ENCODE measurements around the gene SPSB4. TPM values are rescaled to one million over a fixed set of nuclear protein-coding genes. Genes with fewer than 3 reads are reported as not detected.

SPSB4 gene
- total RNA-seq, 1 experiment from 2014 or later = 0.05 TPM

GRCh38 chr3:141167681-141168080, 116.5 kb downstream of the SPSB4 start:
- BruUV-seq (replicated peaks) = no TSS peak
- in situ Hi-C loops (cut with HindIII; ENCODE audit: low pct_unique_long_range_greater_than_20kb, low sequenced_read_pairs) = no loop called here

GRCh38 chr3:141170678-141171295, 119.6 kb downstream of the SPSB4 start:
- BruUV-seq (replicated peaks) = no TSS peak
- in situ Hi-C loops (cut with HindIII; ENCODE audit: low pct_unique_long_range_greater_than_20kb, low sequenced_read_pairs) = no loop called here
- Histone ChIP-seq H3K36me3 (ENCODE audit: control insufficient read depth, insufficient read depth, low read length) (no peaks in the 10 kb centered on the region), H3K9me3 (ENCODE audit: control insufficient read depth, insufficient read depth, low read depth, low read length) (no peaks in the 10 kb centered on the region), H3K4me1 (ENCODE audit: control insufficient read depth, insufficient read depth, low read length) (no peaks in the 10 kb centered on the region), H3K4me3 (ENCODE audit: low read depth in 2 of 2, low read length in 2 of 2) (no peak overlapping the region), H3K27me3 (ENCODE audit: control insufficient read depth, insufficient read depth, low read length) (peaks cover 21% of the 10 kb centered on the region; the same call in 1 of the 2 replicates), H3K27ac (ENCODE audit: low read length) (no peak overlapping the region)
- TF ChIP-seq SIN3A (IDR thresholded peaks at IDR 0.05; ENCODE audit: borderline replicate concordance, insufficient read depth, low read depth, low read length) (no peak), CTCF (IDR thresholded peaks at IDR 0.05) (no peak), TCF7L2 (IDR thresholded peaks at IDR 0.05; ENCODE audit: low read depth, low read length) (no peak), REST (IDR thresholded peaks at IDR 0.05; ENCODE audit: insufficient read depth in 1 of 2, low read depth in 2 of 2, low read length in 1 of 2) (no peak)
- ChIA-PET POLR2A (no interaction called here), CTCF (interaction anchor here (0.9 kb wide), 1 partner anchor 170 kb away, joined by 3 read pairs; no protein-coding TSS in a partner anchor)
- ATAC-seq = no peak
- intact Hi-C loops (cut with micrococcal nuclease; ENCODE audit: unreplicated experiment) = no loop called here
- DNase-seq (ENCODE audit: low read depth, low spot score) = no peak

More at GRCh38 chr3:141167681-141168080, 116.5 kb downstream of the SPSB4 start:
- ChIA-PET POLR2A (no interaction called here), CTCF (no interaction called here)
- H3K9me3 ChIP-seq (ENCODE audit: control insufficient read depth, insufficient read depth, low read depth, low read length) = no peaks in the 10 kb centered on the region
- no peak for ATAC-seq
- no peaks in the 10 kb centered on the region for H3K4me1 ChIP-seq (ENCODE audit: control insufficient read depth, insufficient read depth, low read length)
- no peak overlapping the region for H3K27ac ChIP-seq (ENCODE audit: low read length)
- TF ChIP-seq SIN3A (IDR thresholded peaks at IDR 0.05; ENCODE audit: borderline replicate concordance, insufficient read depth, low read depth, low read length) (no peak), CTCF (IDR thresholded peaks at IDR 0.05) (no peak), TCF7L2 (IDR thresholded peaks at IDR 0.05; ENCODE audit: low read depth, low read length) (no peak), REST (IDR thresholded peaks at IDR 0.05; ENCODE audit: insufficient read depth in 1 of 2, low read depth in 2 of 2, low read length in 1 of 2) (no peak), POLR2AphosphoS5 (IDR thresholded peaks at IDR 0.05; ENCODE audit: low read depth, low read length) (no peak)
- H3K4me3 ChIP-seq (ENCODE audit: low read depth in 2 of 2, low read length in 2 of 2) = no peak overlapping the region
- H3K36me3 ChIP-seq (ENCODE audit: control insufficient read depth, insufficient read depth, low read length) = no peaks in the 10 kb centered on the region
- no peak for DNase-seq (ENCODE audit: low read depth, low spot score)
- intact Hi-C loops (cut with micrococcal nuclease; ENCODE audit: unreplicated experiment) = no loop called here
- peaks cover 12% of the 10 kb centered on the region; the same call in 1 of the 2 replicates for H3K27me3 ChIP-seq (ENCODE audit: control insufficient read depth, insufficient read depth, low read length)
